ENCODE measurements around the gene ARID5B. TPM values are rescaled to one million over a fixed set of nuclear protein-coding genes. Genes with fewer than 3 reads are reported as not detected.

The ARID5B gene
- total and polyA plus RNA-seq, 5 donors from 2014 or later = 58.1 to 169 (median 64.0) TPM

GRCh38 chr10:62112963-62113362 is 211.5 kb downstream of the ARID5B start:
- Mint-ChIP-seq H3K9me3 (no peaks in the 10 kb centered on the region), H3K27me3 (no peaks in the 10 kb centered on the region), H3K36me3 (no peaks in the 10 kb centered on the region), H3K4me1 (peaks cover 30 to 43% (median 37%) of the 10 kb centered on the region in 4 donors), H3K27ac (peak overlapping the region in 2 of 3 donors; percentile 3 to 13), H3K4me3 (no peak overlapping the region)
- ATAC-seq (ENCODE audit: low read depth in 2 of 2) (no peak), DNase-seq (no peak)
- no peaks in the 10 kb centered on the region for H3K36me3 ChIP-seq (ENCODE audit: control insufficient read depth, insufficient read depth, low read length)
- H3K27ac ChIP-seq (ENCODE audit: insufficient read depth, low read length, poor library complexity, severe bottlenecking) = no peak overlapping the region
- H3K27me3 ChIP-seq (ENCODE audit: control insufficient read depth, insufficient read depth, low read length) = no peaks in the 10 kb centered on the region
- H3K9me3 ChIP-seq (ENCODE audit: control insufficient read depth in 2 of 2, low read length in 2 of 2) = no peaks in the 10 kb centered on the region
- H3K4me1 ChIP-seq (ENCODE audit: control insufficient read depth, insufficient read depth, low read length, poor library complexity, severe bottlenecking) = peaks cover 18% of the 10 kb centered on the region
- H3K4me3 ChIP-seq (ENCODE audit: low read depth, low read length) = no peak overlapping the region

- ATAC-seq (ENCODE audit: low read depth in 2 of 2) = no peak
- H3K9me3 Mint-ChIP-seq = no peaks in the 10 kb centered on the region
- peak overlapping the region in 2 of 3 donors; percentile 14 to 44 for H3K27ac Mint-ChIP-seq
- no peaks in the 10 kb centered on the region for H3K9me3 ChIP-seq (ENCODE audit: control insufficient read depth in 2 of 2, low read length in 2 of 2)
- DNase-seq = no peak
- H3K4me1 Mint-ChIP-seq = peaks cover 31 to 44% (median 37%) of the 10 kb centered on the region in 4 donors
- H3K4me3 Mint-ChIP-seq = no peak overlapping the region
- H3K4me3 ChIP-seq (ENCODE audit: low read depth, low read length) = no peak overlapping the region
- peaks cover 10% of the 10 kb centered on the region for H3K4me1 ChIP-seq (ENCODE audit: control insufficient read depth, insufficient read depth, low read length, poor library complexity, severe bottlenecking)
- H3K27ac ChIP-seq (ENCODE audit: insufficient read depth, low read length, poor library complexity, severe bottlenecking) = no peak overlapping the region
- H3K36me3 Mint-ChIP-seq = no peaks in the 10 kb centered on the region
- H3K27me3 Mint-ChIP-seq = no peaks in the 10 kb centered on the region
- H3K27me3 ChIP-seq (ENCODE audit: control insufficient read depth, insufficient read depth, low read length) = no peaks in the 10 kb centered on the region
- no peaks in the 10 kb centered on the region for H3K36me3 ChIP-seq (ENCODE audit: control insufficient read depth, insufficient read depth, low read length)
These were observed 212.2 kb downstream of the ARID5B start for GRCh38 chr10:62113680-62114079.

- H3K27me3 Mint-ChIP-seq = no peaks in the 10 kb centered on the region
- peaks cover 3% of the 10 kb centered on the region for H3K36me3 Mint-ChIP-seq
- no peak for ATAC-seq (ENCODE audit: low read depth in 2 of 2)
- H3K9me3 Mint-ChIP-seq = peaks cover 0 to 6% (median 0%) of the 10 kb centered on the region in 7 donors
- Histone ChIP-seq H3K27me3 (ENCODE audit: control insufficient read depth, insufficient read depth, low read length) (no peaks in the 10 kb centered on the region), H3K4me1 (ENCODE audit: control insufficient read depth, insufficient read depth, low read length, poor library complexity, severe bottlenecking) (no peaks in the 10 kb centered on the region), H3K27ac (ENCODE audit: insufficient read depth, low read length, poor library complexity, severe bottlenecking) (no peak overlapping the region), H3K9me3 (ENCODE audit: control insufficient read depth in 2 of 2, low read length in 2 of 2) (no peaks in the 10 kb centered on the region), H3K4me3 (ENCODE audit: low read depth, low read length) (no peak overlapping the region), H3K36me3 (ENCODE audit: control insufficient read depth, insufficient read depth, low read length) (no peaks in the 10 kb centered on the region)
- H3K4me3 Mint-ChIP-seq = no peak overlapping the region
- H3K27ac Mint-ChIP-seq = peak overlapping the region in 2 of 3 donors; percentile 4 to 41
- H3K4me1 Mint-ChIP-seq = peaks cover 15 to 41% (median 31%) of the 10 kb centered on the region in 4 donors
- DNase-seq = no peak
These were observed 213.8 kb downstream of the ARID5B start for GRCh38 chr10:62115321-62115720.

GRCh38 chr10:62115842-62116241 is 214.3 kb downstream of the ARID5B start:
- H3K27me3 Mint-ChIP-seq = no peaks in the 10 kb centered on the region
- H3K27ac Mint-ChIP-seq = peak overlapping the region; percentile 4 to 41 (median 34)
- Histone ChIP-seq H3K4me3 (ENCODE audit: low read depth, low read length) (no peak overlapping the region), H3K27ac (ENCODE audit: insufficient read depth, low read length, poor library complexity, severe bottlenecking) (no peak overlapping the region), H3K9me3 (ENCODE audit: control insufficient read depth in 2 of 2, low read length in 2 of 2) (no peaks in the 10 kb centered on the region), H3K36me3 (ENCODE audit: control insufficient read depth, insufficient read depth, low read length) (no peaks in the 10 kb centered on the region), H3K4me1 (ENCODE audit: control insufficient read depth, insufficient read depth, low read length, poor library complexity, severe bottlenecking) (no peaks in the 10 kb centered on the region), H3K27me3 (ENCODE audit: control insufficient read depth, insufficient read depth, low read length) (no peaks in the 10 kb centered on the region)
- H3K9me3 Mint-ChIP-seq = peaks cover 0 to 6% (median 0%) of the 10 kb centered on the region in 7 donors
- peaks cover 3% of the 10 kb centered on the region for H3K36me3 Mint-ChIP-seq
- H3K4me1 Mint-ChIP-seq = peaks cover 11 to 37% (median 28%) of the 10 kb centered on the region in 4 donors
- H3K4me3 Mint-ChIP-seq = no peak overlapping the region
- DNase-seq (no peak), ATAC-seq (ENCODE audit: low read depth in 2 of 2) (no peak)

- no peaks in the 10 kb centered on the region for H3K36me3 ChIP-seq (ENCODE audit: control insufficient read depth, insufficient read depth, low read length)
- H3K36me3 Mint-ChIP-seq = peaks cover 3% of the 10 kb centered on the region
- no peaks in the 10 kb centered on the region for H3K27me3 ChIP-seq (ENCODE audit: control insufficient read depth, insufficient read depth, low read length)
- no peaks in the 10 kb centered on the region for H3K4me1 ChIP-seq (ENCODE audit: control insufficient read depth, insufficient read depth, low read length, poor library complexity, severe bottlenecking)
- H3K27me3 Mint-ChIP-seq = no peaks in the 10 kb centered on the region
- DNase-seq = no peak
- H3K4me3 Mint-ChIP-seq = peak overlapping the region in 1 of 4 donors; percentile 61
- peak overlapping the region in 1 of 3 donors; percentile 90 for H3K27ac Mint-ChIP-seq
- H3K4me1 Mint-ChIP-seq = peaks cover 16 to 41% (median 30%) of the 10 kb centered on the region in 4 donors
- no peak for ATAC-seq (ENCODE audit: low read depth in 2 of 2)
- H3K4me3 ChIP-seq (ENCODE audit: low read depth, low read length) = no peak overlapping the region
- no peak overlapping the region for H3K27ac ChIP-seq (ENCODE audit: insufficient read depth, low read length, poor library complexity, severe bottlenecking)
- peaks cover 0 to 6% (median 0%) of the 10 kb centered on the region in 7 donors for H3K9me3 Mint-ChIP-seq
- no peaks in the 10 kb centered on the region for H3K9me3 ChIP-seq (ENCODE audit: control insufficient read depth in 2 of 2, low read length in 2 of 2)
These were observed 215.4 kb downstream of the ARID5B start for GRCh38 chr10:62116896-62117295.

GRCh38 chr10:62121187-62121530 is 219.7 kb downstream of the ARID5B start:
- peak; percentile 43 to 74 for ATAC-seq (ENCODE audit: low read depth in 2 of 2)
- H3K4me3 ChIP-seq (ENCODE audit: low read depth, low read length) = peak overlapping the region; percentile 30
- Mint-ChIP-seq H3K27me3 (no peaks in the 10 kb centered on the region), H3K4me3 (peak overlapping the region in 2 of 4 donors; percentile 5 to 54), H3K27ac (peak overlapping the region in 1 of 3 donors; percentile 67), H3K4me1 (peaks cover 25 to 40% (median 30%) of the 10 kb centered on the region in 4 donors), H3K36me3 (peaks cover 20% of the 10 kb centered on the region), H3K9me3 (peaks cover 0 to 19% (median 11%) of the 10 kb centered on the region in 7 donors)
- H3K4me1 ChIP-seq (ENCODE audit: control insufficient read depth, insufficient read depth, low read length, poor library complexity, severe bottlenecking) = no peaks in the 10 kb centered on the region
- H3K27me3 ChIP-seq (ENCODE audit: control insufficient read depth, insufficient read depth, low read length) = no peaks in the 10 kb centered on the region
- H3K9me3 ChIP-seq (ENCODE audit: control insufficient read depth in 2 of 2, low read length in 2 of 2) = peaks cover 10 to 15% of the 10 kb centered on the region in 2 experiments
- DNase-seq = peak in 2 of 3 donors; percentile 25 to 63
- H3K27ac ChIP-seq (ENCODE audit: insufficient read depth, low read length, poor library complexity, severe bottlenecking) = no peak overlapping the region
- H3K36me3 ChIP-seq (ENCODE audit: control insufficient read depth, insufficient read depth, low read length) = peaks cover 2% of the 10 kb centered on the region

GRCh38 chr10:62127975-62128374 is 226.5 kb downstream of the ARID5B start:
- no peak for DNase-seq
- Histone ChIP-seq H3K27me3 (ENCODE audit: control insufficient read depth, insufficient read depth, low read length) (no peaks in the 10 kb centered on the region), H3K9me3 (ENCODE audit: control insufficient read depth in 2 of 2, low read length in 2 of 2) (peaks cover 2 to 6% of the 10 kb centered on the region in 2 experiments), H3K36me3 (ENCODE audit: control insufficient read depth, insufficient read depth, low read length) (peaks cover 2% of the 10 kb centered on the region), H3K4me3 (ENCODE audit: low read depth, low read length) (no peak overlapping the region), H3K27ac (ENCODE audit: insufficient read depth, low read length, poor library complexity, severe bottlenecking) (no peak overlapping the region), H3K4me1 (ENCODE audit: control insufficient read depth, insufficient read depth, low read length, poor library complexity, severe bottlenecking) (no peaks in the 10 kb centered on the region)
- Mint-ChIP-seq H3K4me3 (peak overlapping the region in 1 of 4 donors; percentile 32), H3K36me3 (peaks cover 17% of the 10 kb centered on the region), H3K4me1 (peaks cover 9 to 28% (median 22%) of the 10 kb centered on the region in 4 donors), H3K27ac (peak overlapping the region in 1 of 3 donors; percentile 36), H3K27me3 (no peaks in the 10 kb centered on the region), H3K9me3 (peaks cover 1 to 19% (median 11%) of the 10 kb centered on the region in 7 donors)
- ATAC-seq (ENCODE audit: low read depth in 2 of 2) = no peak

- DNase-seq = no peak
- Histone ChIP-seq H3K9me3 (ENCODE audit: control insufficient read depth in 2 of 2, low read length in 2 of 2) (no peaks in the 10 kb centered on the region), H3K27ac (ENCODE audit: insufficient read depth, low read length, poor library complexity, severe bottlenecking) (no peak overlapping the region), H3K27me3 (ENCODE audit: control insufficient read depth, insufficient read depth, low read length) (no peaks in the 10 kb centered on the region), H3K36me3 (ENCODE audit: control insufficient read depth, insufficient read depth, low read length) (no peaks in the 10 kb centered on the region), H3K4me3 (ENCODE audit: low read depth, low read length) (no peak overlapping the region), H3K4me1 (ENCODE audit: control insufficient read depth, insufficient read depth, low read length, poor library complexity, severe bottlenecking) (no peaks in the 10 kb centered on the region)
- no peaks in the 10 kb centered on the region for H3K27me3 Mint-ChIP-seq
- H3K4me3 Mint-ChIP-seq = peak overlapping the region in 1 of 4 donors; percentile 17
- no peak for ATAC-seq (ENCODE audit: low read depth in 2 of 2)
- H3K27ac Mint-ChIP-seq = peak overlapping the region in 2 of 3 donors; percentile 9 to 29
- peaks cover 8 to 28% (median 23%) of the 10 kb centered on the region in 4 donors for H3K4me1 Mint-ChIP-seq
- peaks cover 7% of the 10 kb centered on the region for H3K36me3 Mint-ChIP-seq
- H3K9me3 Mint-ChIP-seq = peaks cover 1 to 13% (median 6%) of the 10 kb centered on the region in 7 donors
These were observed 229.4 kb downstream of the ARID5B start for GRCh38 chr10:62130948-62131347.
